H9 (cell line): ENCODE measurements around the gene ENOX2. TPM values are rescaled to one million over a fixed set of nuclear protein-coding genes. Genes with fewer than 3 reads are reported as not detected.

Experiments used
- DNase-seq: peaks from one replicate; pipeline ENCODE4 v3.0.0-alpha.2; 2017
- H2AFZ ChIP-seq: one replicate; pipeline ENCODE4 v1.6.1; 2013; ENCODE audit warnings: mild to moderate bottlenecking, low read length, control low read depth, moderate library complexity
- H2AK5ac ChIP-seq: 2 replicates; pipeline ENCODE4 v1.6.1; 2013; ENCODE audit warnings: low read length, control low read depth, mixed read lengths; ENCODE audit not compliant: insufficient read length
- H2BK120ac ChIP-seq: one replicate; pipeline ENCODE4 v1.6.1; 2013; ENCODE audit warnings: low read depth, mild to moderate bottlenecking, low read length, control low read depth, inconsistent platforms; ENCODE audit not compliant: poor library complexity, severe bottlenecking
- H2BK12ac ChIP-seq: 2 replicates; pipeline ENCODE4 v1.6.1; 2013; ENCODE audit warnings: low read length, control low read depth, mixed read lengths, low read depth; ENCODE audit not compliant: insufficient read length
- H2BK15ac ChIP-seq: 2 replicates; pipeline ENCODE4 v1.6.1; 2013; ENCODE audit warnings: low read depth, low read length, control low read depth
- H2BK20ac ChIP-seq: one replicate; pipeline ENCODE4 v1.6.1; 2013; ENCODE audit warnings: low read depth, mild to moderate bottlenecking, low read length, control low read depth, inconsistent platforms; ENCODE audit not compliant: poor library complexity, severe bottlenecking
- H2BK5ac ChIP-seq: 2 replicates; pipeline ENCODE4 v1.6.1; 2013; ENCODE audit warnings: low read length, control low read depth, mixed read lengths; ENCODE audit not compliant: insufficient read length
- H3K14ac ChIP-seq: 2 replicates; pipeline ENCODE4 v1.6.1; 2013; ENCODE audit warnings: low read length, control low read depth; ENCODE audit not compliant: insufficient read depth
- H3K18ac ChIP-seq: 2 replicates; pipeline ENCODE4 v1.6.1; 2013; ENCODE audit warnings: low read depth, mild to moderate bottlenecking, mixed read lengths, low read length, control low read depth; ENCODE audit not compliant: insufficient read length
- H3K23ac ChIP-seq: 2 replicates; pipeline ENCODE4 v1.6.1; 2013; ENCODE audit warnings: low read length, control low read depth, mixed read lengths, low read depth; ENCODE audit not compliant: insufficient read length
- H3K23me2 ChIP-seq: 2 replicates; pipeline ENCODE4 v1.6.1; 2013; ENCODE audit warnings: low read depth, mild to moderate bottlenecking, mixed read lengths, low read length, control low read depth; ENCODE audit not compliant: insufficient read length, poor library complexity, severe bottlenecking
- H3K27ac ChIP-seq: 2 replicates; pipeline ENCODE4 v1.5.1; 2013; ENCODE audit warnings: low read length, control low read depth, mixed read lengths, low read depth; ENCODE audit not compliant: insufficient read length
- H3K27me3 ChIP-seq: 2 replicates; pipeline ENCODE4 v1.6.1; 2013; ENCODE audit warnings: low read length, control low read depth, inconsistent platforms; ENCODE audit not compliant: insufficient read depth
- H3K4ac ChIP-seq: 2 replicates; pipeline ENCODE4 v1.6.1; 2013; ENCODE audit warnings: low read depth, mild to moderate bottlenecking, control low read depth, inconsistent platforms, low read length, moderate library complexity
- H3K4me1 ChIP-seq: 2 replicates; pipeline ENCODE4 v1.6.1; 2013; ENCODE audit warnings: low read length, control low read depth, inconsistent platforms; ENCODE audit not compliant: insufficient read depth
- H3K4me2 ChIP-seq: 2 replicates; pipeline ENCODE4 v1.6.1; 2013; ENCODE audit warnings: low read length, control low read depth, mixed read lengths; ENCODE audit not compliant: insufficient read length, insufficient read depth
- H3K56ac ChIP-seq: 2 replicates; pipeline ENCODE4 v1.6.1; 2013; ENCODE audit warnings: low read depth, mild to moderate bottlenecking, mixed read lengths, low read length, control low read depth; ENCODE audit not compliant: insufficient read length
- H3K79me1 ChIP-seq: 2 replicates; pipeline ENCODE4 v1.6.1; 2013; ENCODE audit warnings: low read depth, mild to moderate bottlenecking, moderate library complexity, low read length, control low read depth, inconsistent platforms; ENCODE audit not compliant: insufficient read depth, poor library complexity, severe bottlenecking
- H3K79me2 ChIP-seq: 2 replicates; pipeline ENCODE4 v1.6.1; 2013; ENCODE audit warnings: low read length, control low read depth, inconsistent platforms; ENCODE audit not compliant: insufficient read depth
- H3K9ac ChIP-seq: 2 replicates; pipeline ENCODE4 v1.6.1; 2013; ENCODE audit warnings: low read length, control low read depth, mixed read lengths; ENCODE audit not compliant: insufficient read length; ENCODE audit errors: extremely low read depth
- H3K9me3 ChIP-seq: one replicate; pipeline ENCODE4 v1.6.1; 2013; ENCODE audit warnings: low read depth, low read length, inconsistent platforms; ENCODE audit not compliant: control insufficient read depth
- H3T11ph ChIP-seq: one replicate; pipeline ENCODE4 v1.6.1; 2013; ENCODE audit warnings: mild to moderate bottlenecking, low read length, control low read depth, inconsistent platforms
- H4K20me1 ChIP-seq: one replicate; pipeline ENCODE4 v1.6.1; 2013; ENCODE audit not compliant: control insufficient read depth, insufficient read length, insufficient read depth
- H4K5ac ChIP-seq: 2 replicates; pipeline ENCODE4 v1.6.1; 2013; ENCODE audit warnings: low read depth, mild to moderate bottlenecking, mixed read lengths, low read length, control low read depth; ENCODE audit not compliant: insufficient read length
- H4K8ac ChIP-seq: replicated peaks from 2 replicates; pipeline ENCODE4 v1.6.1; 2013; ENCODE audit warnings: low read length, control low read depth, mixed read lengths, low read depth; ENCODE audit not compliant: insufficient read length
- H4K91ac ChIP-seq: 2 replicates; pipeline ENCODE4 v1.6.1; 2013; ENCODE audit warnings: low read depth, mild to moderate bottlenecking, moderate library complexity, mixed read lengths, low read length, control low read depth; ENCODE audit not compliant: insufficient read length
- H3K27ac Mint-ChIP-seq, 3 experiments: 2 replicates in 2 of 3; 3 replicates in 1 of 3; pipeline ENCODE4 v1.8.0; 2020 to 2021; ENCODE audit warnings: mixed read lengths in 3 of 3, mild to moderate bottlenecking in 1 of 3, moderate library complexity in 1 of 3
- H3K27me3 Mint-ChIP-seq: 2 replicates; pipeline ENCODE4 v1.8.0; 2021; ENCODE audit warnings: low read depth, mild to moderate bottlenecking, moderate library complexity, mixed read lengths
- H3K36me3 Mint-ChIP-seq, 3 experiments: 2 replicates in 2 of 3; 3 replicates in 1 of 3; pipeline ENCODE4 v1.8.0; 2020 to 2021; ENCODE audit warnings: low read depth in 3 of 3, mixed read lengths in 3 of 3; ENCODE audit not compliant: insufficient read depth in 1 of 3
- H3K4me1 Mint-ChIP-seq, 2 experiments: 2 replicates each; pipeline ENCODE4 v1.8.0; 2020; ENCODE audit warnings: mixed read lengths in 2 of 2
- H3K4me3 Mint-ChIP-seq, 2 experiments: 2 replicates in 1 of 2; 3 replicates in 1 of 2; pipeline ENCODE4 v1.8.0; 2020 to 2021; ENCODE audit warnings: mild to moderate bottlenecking in 2 of 2, mixed read lengths in 2 of 2, moderate library complexity in 1 of 2
- H3K9me3 Mint-ChIP-seq, 2 experiments: 2 replicates in 1 of 2; 3 replicates in 1 of 2; pipeline ENCODE4 v1.8.0; 2020; ENCODE audit warnings: mild to moderate bottlenecking in 2 of 2, mixed read lengths in 2 of 2, moderate library complexity in 1 of 2
- CTCF ChIP-seq: fragments of 200-600 bp; sonication (generic); conservative IDR thresholded peaks from 3 replicates; pipeline ENCODE4 v1.8.0; 2021; ENCODE audit warnings: antibody characterized with exemption, mild to moderate bottlenecking
- WGBS: extraction: QIAGEN DNeasy Blood & Tissue Kit; methylation state at CpG from one replicate; pipeline ENCODE4 v1.1.7; 2013; ENCODE audit warnings: missing lambda C conversion rate, low lambda C conversion rate, mixed read lengths; ENCODE audit not compliant: insufficient read length; ENCODE audit errors: extremely low coverage; 5-methylcytosine and 5-hydroxymethylcytosine counted together
- total RNA-seq: library from RNA; stranded (reverse); gene quantifications from 2 replicates; pipeline ENCODE4 v1.2.1, GENCODE V29; 2021

The ENOX2 gene
- total RNA-seq, 1 experiment from 2014 or later = 17.7 TPM

DNA sequence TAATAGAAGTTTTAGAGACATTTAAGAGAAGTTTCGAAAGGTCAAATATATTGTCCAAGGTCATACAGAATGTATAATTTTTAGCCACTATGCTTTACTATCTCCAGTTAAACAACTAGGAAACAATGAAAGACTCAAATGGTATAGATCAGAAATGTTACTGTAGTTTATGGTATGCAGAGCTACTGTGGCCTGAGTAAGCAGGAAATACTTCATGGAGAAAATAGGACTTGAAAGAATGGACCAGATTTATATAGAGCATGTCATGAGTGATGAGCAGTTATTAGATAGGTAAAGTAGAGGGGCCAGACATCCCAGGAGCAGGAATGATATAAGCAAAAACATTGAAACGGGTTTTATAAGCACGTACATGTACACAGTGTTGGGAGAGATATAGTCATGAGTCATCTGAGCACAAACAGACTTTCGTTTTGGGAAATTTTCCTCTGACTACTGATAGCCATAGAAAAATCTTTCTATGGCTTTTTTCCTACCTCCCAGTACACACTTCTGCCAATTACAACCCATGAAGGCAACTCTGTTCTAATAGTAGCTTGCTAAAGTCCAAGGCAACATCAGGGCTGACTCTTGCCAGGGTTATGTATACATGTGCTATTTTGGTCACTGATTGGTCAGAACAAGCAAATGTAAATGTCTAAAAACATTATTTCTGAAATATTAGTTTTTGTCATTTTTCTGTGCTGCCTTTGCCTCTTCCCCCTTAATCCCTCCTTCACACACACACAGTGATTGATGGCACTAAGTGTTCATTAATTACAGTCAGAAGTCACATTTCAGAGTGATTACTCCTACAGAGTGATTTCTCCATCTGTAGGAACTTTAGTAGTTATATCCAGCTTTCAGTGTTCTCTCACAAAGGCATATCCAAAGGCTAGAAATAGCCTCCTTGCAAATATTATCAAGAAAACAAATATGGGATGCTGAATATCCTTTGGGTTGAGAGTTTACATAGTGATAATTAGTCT lies 198.7 kb downstream of the ENOX2 start:
- no peak overlapping the region for H3K4ac ChIP-seq
- H3K9ac ChIP-seq = no peak overlapping the region
- peaks cover 6% of the 10 kb centered on the region in 2 experiments for H3K4me1 Mint-ChIP-seq
- H3K27me3 Mint-ChIP-seq = no peaks in the 10 kb centered on the region
- H3K9me3 ChIP-seq = no peaks in the 10 kb centered on the region
- no peaks in the 10 kb centered on the region for H3K79me1 ChIP-seq
- H2BK15ac ChIP-seq = no peak overlapping the region
- H3K27ac ChIP-seq = no peak overlapping the region
- no CpG with 5 or more reads among the region's 4 CpGs for WGBS
- H3K4me3 Mint-ChIP-seq = no peak overlapping the region
- no peak overlapping the region for H3K27ac Mint-ChIP-seq
- no peak overlapping the region for H2BK5ac ChIP-seq
- H2BK12ac ChIP-seq = no peak overlapping the region
- H4K91ac ChIP-seq = no peak overlapping the region
- H3K14ac ChIP-seq = no peak overlapping the region
- H3K27me3 ChIP-seq = no peaks in the 10 kb centered on the region
- H3K79me2 ChIP-seq = no peaks in the 10 kb centered on the region
- no peak overlapping the region for H2BK20ac ChIP-seq
- H4K5ac ChIP-seq = no peak overlapping the region
- no peaks in the 10 kb centered on the region for H3K4me1 ChIP-seq
- H2BK120ac ChIP-seq = no peak overlapping the region
- no peak overlapping the region for H3K18ac ChIP-seq
- H3K36me3 Mint-ChIP-seq = no peaks in the 10 kb centered on the region
- H3K56ac ChIP-seq = no peak overlapping the region
- H3K23ac ChIP-seq = no peak overlapping the region
- no peak overlapping the region for H2AK5ac ChIP-seq
- H3K23me2 ChIP-seq = no peaks in the 10 kb centered on the region
- no peak overlapping the region for H3K4me2 ChIP-seq
- H3K9me3 Mint-ChIP-seq = no peaks in the 10 kb centered on the region
- no peaks in the 10 kb centered on the region for H4K20me1 ChIP-seq
- no peak overlapping the region for H4K8ac ChIP-seq
- no peak overlapping the region for H2AFZ ChIP-seq
- H3T11ph ChIP-seq = no peak overlapping the region
- DNase-seq = no peak
- no peak for TF ChIP-seq CTCF
